HG03064 (cell line): ENCODE data around the gene UBE2D2.
A peak's percentile ranks its signal among the peaks of the same experiment; 100 is the strongest.
"Not testable (repeated sequence)": the region's sequence is repeated elsewhere in the genome, so short reads cannot be mapped to it uniquely, and the experiment has no call there.

Experiments used
- ATAC-seq: cut with Tn5 transposase; IDR thresholded peaks from one replicate; pipeline ENCODE4 v1.9.1; 2021; ENCODE audit warnings: low read depth; ENCODE audit not compliant: unreplicated experiment

Gene UBE2D2

DNA sequence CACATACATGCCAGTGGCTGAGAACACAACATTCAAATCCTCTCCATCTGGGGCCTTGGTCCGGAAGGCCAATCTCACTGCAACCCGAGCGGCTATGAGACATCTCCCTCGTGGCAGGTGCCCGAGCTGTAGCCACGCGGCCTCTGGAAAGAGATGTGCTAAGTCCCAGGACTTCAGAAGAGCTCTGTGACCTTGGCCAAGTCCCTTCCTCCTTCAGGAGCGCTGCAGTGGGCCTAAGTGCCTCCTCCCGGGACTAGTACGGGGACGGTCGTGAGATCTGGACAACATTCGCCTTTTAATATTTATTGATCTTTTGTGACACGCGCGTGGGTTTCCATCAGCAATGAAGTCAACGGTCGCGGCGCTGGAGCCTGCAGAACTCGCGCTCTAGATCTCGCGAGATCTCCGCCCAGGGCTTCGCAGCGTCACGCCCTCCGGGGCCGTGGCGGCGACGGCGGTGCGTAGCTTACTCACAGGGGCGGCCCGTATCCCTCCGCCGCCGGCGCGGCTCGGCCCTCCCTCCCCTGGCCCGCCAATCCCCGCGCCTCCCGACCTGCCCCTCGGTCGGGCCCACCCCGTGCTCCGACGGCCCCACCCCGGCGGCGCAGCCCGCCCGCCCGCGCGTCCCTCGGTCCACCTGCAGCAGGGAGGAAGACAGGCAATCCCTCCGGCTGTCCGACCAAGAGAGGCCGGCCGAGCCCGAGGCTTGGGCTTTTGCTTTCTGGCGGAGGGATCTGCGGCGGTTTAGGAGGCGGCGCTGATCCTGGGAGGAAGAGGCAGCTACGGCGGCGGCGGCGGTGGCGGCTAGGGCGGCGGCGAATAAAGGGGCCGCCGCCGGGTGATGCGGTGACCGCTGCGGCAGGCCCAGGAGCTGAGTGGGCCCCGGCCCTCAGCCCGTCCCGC lies at the start of gene UBE2D2:
UBE2D2 (plus strand) TSS at position 588 of the 903 bp plus-strand sequence. CDS start 453 bp downstream, outside the sequence.
- ATAC-seq = peak; percentile 82

- no peak for ATAC-seq
Observed at GRCh38 chr5:139512786-139513390, 48.3 kb upstream of the UBE2D2 start.

GRCh38 chr5:139513434-139513833 lies 47.7 kb upstream of the UBE2D2 start:
- ATAC-seq = not testable (repeated sequence)

DNA sequence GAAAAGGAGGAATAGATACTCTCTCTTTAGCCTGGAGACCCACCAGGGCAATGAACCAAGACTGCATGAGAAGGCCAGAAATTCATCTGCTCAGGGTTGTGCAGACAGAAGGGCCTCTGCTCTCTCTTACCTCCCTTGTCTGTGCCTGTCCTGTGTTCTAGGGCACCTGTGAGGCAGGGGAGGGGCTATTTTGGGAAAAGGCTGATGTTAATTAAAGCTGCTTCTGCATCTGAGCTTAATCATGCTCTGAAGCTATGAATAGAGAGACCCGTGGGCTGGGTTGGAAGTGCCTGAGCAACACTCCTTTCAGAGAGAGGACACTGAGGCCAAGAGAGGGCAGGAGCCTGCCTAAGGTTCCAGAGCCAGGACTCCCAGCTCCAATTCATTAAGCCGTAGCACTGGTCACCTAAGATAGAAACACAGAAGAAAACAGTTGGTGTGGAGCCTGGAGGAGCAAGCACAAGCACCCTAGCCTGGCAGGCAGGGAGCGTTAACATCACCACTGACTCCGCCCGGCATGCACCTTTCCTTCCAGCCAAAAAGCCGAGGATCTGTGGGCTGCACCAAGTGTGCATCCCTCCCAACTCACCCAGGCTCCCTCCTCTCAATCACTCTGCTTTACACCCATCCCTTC lies 47.2 kb upstream of the UBE2D2 start:
- ATAC-seq = no peak

DNA sequence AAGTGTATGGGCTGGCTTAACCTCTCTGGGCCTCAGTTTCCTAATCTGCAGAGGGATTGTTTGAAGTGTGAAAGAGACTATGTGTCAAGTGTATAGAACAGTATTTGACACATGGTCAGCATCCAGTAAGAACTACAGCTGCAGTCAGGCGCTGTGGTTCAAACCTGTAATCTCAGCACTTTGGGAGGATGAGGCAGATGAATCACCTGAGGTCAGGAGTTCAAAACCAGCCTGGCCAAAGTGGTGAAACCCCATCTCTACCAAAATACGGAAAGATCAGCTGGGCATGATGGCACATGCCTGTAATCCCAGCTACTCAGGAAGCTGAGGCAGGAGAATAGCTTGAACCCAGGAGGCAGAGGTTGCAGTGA lies 46.7 kb upstream of the UBE2D2 start:
- no peak for ATAC-seq

DNA sequence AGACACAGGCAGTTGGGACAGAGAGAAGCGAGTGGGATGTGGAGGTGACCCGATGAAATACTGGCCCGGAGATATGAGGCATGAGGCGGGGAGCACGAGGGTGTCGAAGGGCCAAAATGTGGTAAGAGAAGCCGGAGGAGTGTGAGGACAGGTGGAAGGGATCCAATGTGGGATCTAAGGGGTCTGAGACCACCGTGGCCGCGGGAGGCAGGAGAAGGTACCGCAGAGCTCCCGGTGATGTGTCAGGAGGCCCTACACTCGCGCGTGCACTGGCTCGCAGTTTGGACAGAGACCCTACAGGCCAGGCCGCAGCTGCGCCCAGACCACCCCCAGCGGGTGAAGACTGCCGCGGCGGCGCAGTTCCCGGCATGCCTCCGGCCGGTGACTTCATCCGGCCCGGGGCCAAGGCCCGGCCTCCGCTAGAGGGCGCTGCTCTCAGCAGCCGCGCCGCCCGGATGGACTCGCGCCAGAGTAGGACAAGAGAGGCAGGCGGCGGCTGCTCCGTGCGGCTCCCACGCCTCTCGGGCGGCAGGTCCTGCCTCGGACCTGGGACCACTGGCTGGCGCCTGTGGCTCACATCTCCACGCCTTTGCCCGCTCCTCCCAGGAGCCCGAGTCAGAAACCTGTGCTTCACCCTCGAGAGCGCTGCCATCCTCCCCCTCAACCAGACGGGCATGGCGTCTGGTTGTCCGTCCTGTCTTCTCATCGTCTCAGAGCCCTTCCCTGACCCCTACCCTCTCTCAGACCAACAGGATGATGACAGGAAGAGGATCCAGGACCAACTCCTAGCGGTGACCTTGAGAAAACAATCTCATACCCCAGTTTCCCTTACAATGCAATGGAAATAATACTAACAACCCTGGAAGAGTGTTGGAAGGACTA lies 43.2 kb upstream of the UBE2D2 start:
- peak; percentile 91 for ATAC-seq

DNA sequence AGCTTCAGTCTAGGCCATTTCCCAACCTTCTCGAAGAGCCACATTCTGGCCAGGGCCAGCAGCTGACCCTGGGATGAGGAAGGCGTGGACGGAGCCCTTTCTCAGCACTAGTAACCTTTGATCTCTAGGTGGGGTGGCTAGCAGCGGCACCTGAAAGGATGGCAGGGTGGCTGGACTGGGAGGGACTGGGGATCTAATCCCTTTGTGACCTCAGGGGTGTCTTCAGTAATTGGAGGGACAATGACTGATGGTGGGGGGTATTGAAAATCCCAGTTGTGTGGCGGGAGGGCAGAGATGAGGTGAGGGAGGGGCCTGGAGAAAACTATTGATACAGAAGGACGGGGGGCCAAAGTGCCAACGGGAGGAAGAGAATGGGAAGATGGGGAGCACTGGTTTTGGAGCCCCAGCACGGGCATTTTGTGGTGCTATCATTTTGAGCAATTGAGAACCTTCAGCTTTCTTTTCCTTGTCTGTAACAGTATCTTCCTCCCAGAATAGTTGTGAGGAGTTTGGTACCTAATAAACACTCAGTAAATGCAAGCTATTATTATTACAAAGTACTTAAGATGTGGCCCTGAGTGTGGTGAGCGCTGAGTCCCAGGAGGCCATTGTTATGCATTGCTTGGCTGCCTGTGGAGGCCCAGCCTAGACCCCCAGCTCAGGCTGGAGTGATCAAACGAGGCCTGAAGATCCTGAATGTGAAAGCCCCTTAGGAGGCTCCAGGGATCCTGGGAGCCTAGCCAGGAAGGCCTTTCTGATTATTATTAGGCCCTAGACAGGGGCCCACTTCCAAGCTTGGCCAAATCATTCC lies 37.3 kb upstream of the UBE2D2 start:
- no peak for ATAC-seq

DNA sequence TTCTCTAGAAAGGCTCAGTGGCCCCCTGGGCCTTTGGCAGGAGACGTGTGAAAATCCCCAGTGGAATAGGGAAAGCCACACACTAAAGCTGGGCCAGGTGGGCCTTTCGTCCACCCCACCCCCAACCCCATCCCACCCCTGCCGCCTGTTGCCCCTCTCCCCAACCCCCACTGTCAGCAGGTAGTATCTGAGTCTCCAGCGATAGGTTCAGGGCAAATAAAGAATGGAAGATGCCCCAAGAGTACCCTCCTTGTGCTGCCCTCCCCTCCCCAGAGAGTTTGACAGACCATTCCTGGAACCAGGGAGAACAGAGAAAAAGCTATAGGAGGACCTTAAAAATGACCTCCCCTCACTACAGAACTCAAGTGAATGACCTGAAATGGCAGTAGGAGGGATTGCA lies 36.7 kb upstream of the UBE2D2 start:
- no peak for ATAC-seq

DNA sequence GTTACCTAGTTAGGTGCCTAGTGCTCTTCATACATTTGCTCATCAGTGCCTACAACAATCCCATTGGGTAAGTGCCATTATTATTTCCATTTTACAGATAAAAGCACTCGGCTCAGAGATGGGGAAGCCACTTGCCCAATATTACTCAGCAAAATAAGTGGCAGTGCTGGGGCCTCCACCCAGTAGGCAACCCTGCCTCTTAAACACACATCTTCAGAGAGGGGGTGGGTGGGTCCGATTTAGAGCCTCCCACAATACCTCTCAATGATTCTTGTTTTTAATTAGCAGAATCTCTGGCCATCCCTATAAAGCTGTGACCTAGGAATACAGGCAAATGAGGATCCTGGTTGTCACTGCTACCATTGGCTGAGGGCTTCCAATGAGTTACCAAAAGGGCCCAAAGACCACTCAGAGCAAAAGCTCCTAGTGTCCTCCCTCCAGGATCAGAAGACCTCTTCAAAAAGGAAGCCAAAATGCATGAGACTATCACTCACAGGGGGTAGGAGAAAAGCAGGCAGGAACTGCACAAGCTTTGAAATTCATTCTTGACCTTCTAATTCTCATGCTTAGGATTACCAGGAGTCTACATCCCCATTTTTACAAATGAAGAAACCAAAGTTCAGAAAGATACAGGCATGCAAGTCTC lies 36.1 kb upstream of the UBE2D2 start:
- no peak for ATAC-seq

- not testable (repeated sequence) for ATAC-seq
Observed at GRCh38 chr5:139525586-139526308, 35.4 kb upstream of the UBE2D2 start.

- ATAC-seq = not testable (repeated sequence)
Observed at GRCh38 chr5:139526309-139527089, 34.6 kb upstream of the UBE2D2 start.

- ATAC-seq = not testable (repeated sequence)
Observed at GRCh38 chr5:139527090-139527470, 34.1 kb upstream of the UBE2D2 start.

DNA sequence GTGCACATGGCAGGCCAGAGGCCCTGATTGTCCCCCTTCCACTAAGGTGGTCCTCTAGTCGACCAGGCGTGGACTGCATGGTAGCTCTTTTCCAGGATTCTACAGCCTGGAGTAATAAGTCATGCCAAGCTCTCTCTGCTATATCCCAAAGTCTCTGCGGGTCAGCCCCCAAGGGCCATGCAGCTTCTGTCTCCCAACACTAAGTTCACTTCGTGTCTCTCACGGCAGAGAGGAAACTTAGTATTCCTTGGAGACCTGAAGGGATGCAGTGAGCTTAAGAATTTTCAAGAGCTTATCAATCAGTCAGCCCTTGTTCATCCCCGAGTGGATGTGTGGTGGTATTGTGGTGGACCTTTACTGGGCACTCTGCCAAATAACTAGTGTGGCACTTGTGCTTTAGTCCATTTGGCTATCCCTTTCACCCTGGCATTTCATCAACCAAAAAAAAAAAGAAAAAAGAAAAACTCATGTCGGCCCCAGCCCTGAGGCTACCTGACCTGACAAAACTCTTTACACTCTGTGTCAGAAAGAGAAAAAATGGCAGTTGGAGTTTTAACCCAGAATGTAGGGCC lies 33.2 kb upstream of the UBE2D2 start:
- ATAC-seq = not testable (repeated sequence)

DNA sequence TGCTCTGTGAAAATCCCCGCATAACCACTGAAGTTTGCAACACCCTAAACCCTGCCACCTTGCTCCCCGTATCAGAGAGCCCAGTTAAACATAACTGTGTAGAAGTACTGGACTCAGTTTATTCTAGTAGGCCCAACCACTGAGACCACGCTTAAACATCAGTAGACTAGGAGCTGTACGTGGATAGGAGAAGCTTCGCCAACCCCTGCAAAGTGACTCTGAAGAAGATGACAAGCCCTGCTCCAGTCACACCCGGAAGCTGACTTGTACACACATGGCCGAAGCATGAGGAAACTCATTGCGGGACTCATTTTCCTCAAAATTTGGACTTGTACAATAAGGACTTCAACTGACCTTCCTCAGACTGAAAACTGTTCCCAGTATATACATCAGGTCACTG lies 32.4 kb upstream of the UBE2D2 start:
- not testable (repeated sequence) for ATAC-seq

DNA sequence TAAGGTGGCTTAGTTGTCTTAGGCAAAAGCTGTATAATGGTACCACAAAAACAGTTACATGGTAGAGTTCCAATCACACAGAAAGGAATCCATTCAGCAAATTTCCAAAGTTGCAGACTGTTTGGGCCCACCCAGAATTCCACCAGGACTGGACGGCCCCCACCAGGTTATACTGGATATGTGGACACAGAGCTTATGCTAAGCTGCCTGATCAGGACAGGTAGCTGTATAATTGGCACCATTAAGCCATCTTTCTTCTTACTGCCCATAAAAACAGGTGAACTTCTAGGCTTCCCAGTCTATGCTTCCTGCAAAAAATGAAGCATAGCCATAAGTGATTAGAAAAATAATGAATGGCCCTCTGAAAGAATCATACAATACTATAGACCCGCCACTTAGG lies 31.1 kb upstream of the UBE2D2 start:
- ATAC-seq = not testable (repeated sequence)

- no peak for ATAC-seq
Observed at GRCh38 chr5:139531772-139532169, 29.4 kb upstream of the UBE2D2 start.

DNA sequence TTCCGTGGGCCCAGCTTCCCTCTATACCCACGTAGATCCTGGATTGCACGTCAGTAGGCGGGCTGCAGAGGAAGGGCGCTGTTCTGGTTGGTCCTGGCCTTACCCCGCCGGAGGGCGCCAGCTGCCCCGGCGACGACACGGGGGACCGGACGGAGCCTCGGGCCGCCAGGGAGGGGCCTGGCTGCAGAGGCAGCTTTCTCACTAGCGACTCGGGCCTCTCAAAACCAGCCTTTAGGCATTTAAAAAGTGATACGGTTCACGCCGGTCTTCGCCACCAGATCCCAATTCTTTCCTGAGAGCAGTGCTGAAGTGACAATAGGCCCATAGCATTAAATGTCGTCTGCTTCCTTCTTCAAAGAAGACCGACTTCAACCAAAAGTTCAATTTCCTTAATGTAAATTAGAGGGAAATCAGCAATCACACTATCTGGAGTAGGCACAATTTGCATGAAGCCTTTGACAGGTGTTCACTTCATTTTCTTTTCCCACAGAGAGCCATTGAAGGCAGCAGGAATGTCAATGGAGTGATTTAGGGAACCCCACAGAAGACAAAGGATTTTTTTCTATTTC lies 17.6 kb upstream of the UBE2D2 start:
- no peak for ATAC-seq
